K562 (cell line): Measurements from ENCODE around the gene TNKS2. TPM values are rescaled to one million over a fixed set of nuclear protein-coding genes. Genes with fewer than 3 reads are reported as not detected.
A peak's percentile ranks its signal among the peaks of the same experiment; 100 is the strongest.
"Not testable (repeated sequence)": the region's sequence is repeated elsewhere in the genome, so short reads cannot be mapped to it uniquely, and the experiment has no call there.

Experiments
- ATAC-seq: fragments of 200-7000 bp; cut with Tn5 transposase; 3 replicates; pipeline ENCODE4 v1.9.1; 2020; ENCODE audit warnings: moderate library complexity
- BruUV-seq: library from RNA; stranded (reverse); fragments of 400-500 nt; replicated peaks from 2 replicates; lab custom pipeline; 2021; lab: Mats Ljungman, UMichigan
- CTCF ChIA-PET: fragments of 300-600 bp; formaldehyde crosslinking; extraction: SDS; loops from one replicate; lab custom pipeline; 2021; ENCODE audit warnings: low intra/inter-chr PET ratio; lab: Yijun Ruan, JAX
- POLR2A ChIA-PET: fragments of 300-600, 350-650 bp; sonication (Branson Sonifier 250); formaldehyde crosslinking; extraction: SDS; loops from one replicate; lab custom pipeline; 2021; ENCODE audit warnings: antibody characterized with exemption, inconsistent platforms; lab: Yijun Ruan, JAX
- DNase-seq, 4 experiments: peaks; one replicate each; pipeline versions ENCODE4 v3.0.0 to v3.0.0-alpha.2; 2011 to 2018; ENCODE audit warnings: low spot score in 3 of 4, mixed read lengths in 3 of 4; ENCODE audit errors: extremely low read depth in 1 of 4
- FAIRE-seq: peaks from 2 replicates; lab custom pipeline; 2011; peaks lifted over from hg19 to GRCh38; lab: Jason Lieb, UNC
- H2AFZ ChIP-seq: 2 replicates; pipeline ENCODE4 v1.6.0; 2011; ENCODE audit warnings: low read depth, low read length, control low read depth, inconsistent platforms
- H3K27ac ChIP-seq: fragments of 200-600 bp; 3 replicates; pipeline ENCODE4 v1.8.0; 2011; ENCODE audit warnings: low read depth, mild to moderate bottlenecking, control low read depth, inconsistent platforms, low read length, moderate library complexity, mixed read lengths; ENCODE audit errors: extremely low read depth
- H3K27me3 ChIP-seq, 2 experiments: fragments of 300-600 bp in 1 of 2; 2 replicates in 1 of 2; 3 replicates in 1 of 2; pipeline versions ENCODE4 v1.6.0 to v1.8.0; 2011; ENCODE audit warnings: inconsistent platforms in 2 of 2, low read length in 2 of 2, mild to moderate bottlenecking in 1 of 2, mixed read lengths in 1 of 2, moderate library complexity in 1 of 2; ENCODE audit not compliant: control insufficient read depth in 2 of 2, insufficient read depth in 2 of 2
- H3K36me3 ChIP-seq: fragments of 300-600 bp; 3 replicates; pipeline ENCODE4 v1.8.0; 2011; ENCODE audit warnings: mild to moderate bottlenecking, low read length, inconsistent platforms; ENCODE audit not compliant: control insufficient read depth, insufficient read depth
- H3K4me1 ChIP-seq, 2 experiments: fragments of 200-600 bp in 1 of 2; replicated peaks in 1 of 2; 2 replicates in 1 of 2; 3 replicates in 1 of 2; pipeline versions ENCODE4 v1.5.1 to v1.8.0; 2011; ENCODE audit warnings: inconsistent platforms in 2 of 2, low read length in 2 of 2, mild to moderate bottlenecking in 1 of 2, mixed read lengths in 1 of 2, moderate library complexity in 1 of 2; ENCODE audit not compliant: control insufficient read depth in 2 of 2, insufficient read depth in 2 of 2
- H3K4me2 ChIP-seq: 2 replicates; pipeline ENCODE4 v1.6.1; 2011; ENCODE audit warnings: low read length, control low read depth, inconsistent platforms, mixed read lengths; ENCODE audit not compliant: insufficient read depth
- H3K4me3 ChIP-seq: fragments of 200-600 bp; sonication (generic), shearing (Covaris generic); 2 replicates; pipeline ENCODE4 v1.5.1; 2016; ENCODE audit warnings: control low read depth, inconsistent platforms
- H3K79me2 ChIP-seq: fragments of 200-600 bp; 3 replicates; pipeline ENCODE4 v1.8.0; 2011; ENCODE audit warnings: low read length, inconsistent platforms; ENCODE audit not compliant: control insufficient read depth, insufficient read depth
- H3K9ac ChIP-seq, 2 experiments: 2 replicates each; pipeline versions ENCODE4 v1.6.0 to v1.6.1; 2011; ENCODE audit warnings: low read depth in 2 of 2, low read length in 2 of 2, control low read depth in 1 of 2, inconsistent platforms in 1 of 2, mild to moderate bottlenecking in 1 of 2, mixed read lengths in 1 of 2; ENCODE audit not compliant: insufficient read depth in 1 of 2
- H3K9me1 ChIP-seq: one replicate; pipeline ENCODE4 v1.6.0; 2011; ENCODE audit warnings: inconsistent platforms, mild to moderate bottlenecking, low read length, moderate library complexity; ENCODE audit not compliant: control insufficient read depth, insufficient read depth
- H3K9me3 ChIP-seq: replicated peaks from 2 replicates; pipeline ENCODE4 v1.5.1; 2011; ENCODE audit warnings: low read depth, low read length, inconsistent platforms; ENCODE audit not compliant: control insufficient read depth, insufficient read depth
- H4K20me1 ChIP-seq: replicated peaks from 2 replicates; pipeline ENCODE4 v1.6.1; 2011; ENCODE audit warnings: low read length, inconsistent platforms, mixed read lengths; ENCODE audit not compliant: control insufficient read depth, insufficient read depth
- BRD9 ChIP-seq: fragments of 450-650 bp; IDR thresholded peaks from 2 replicates; pipeline ENCODE4 v1.6.1; 2018; ENCODE audit warnings: low read depth; ENCODE audit not compliant: partially characterized antibody
- CLOCK ChIP-seq: fragments of 250-450 bp; sonication (Bioruptor Pico); IDR thresholded peaks from 2 replicates; pipeline ENCODE4 v1.4.0; 2020; ENCODE audit warnings: mild to moderate bottlenecking, moderate library complexity, borderline replicate concordance
- KAT7 ChIP-seq: sonication (generic); formaldehyde crosslinking; IDR thresholded peaks from 2 replicates; pipeline ENCODE4 v1.8.0; 2022; ENCODE audit warnings: missing genetic modification reagents, mild to moderate bottlenecking, borderline replicate concordance
- L3MBTL2 ChIP-seq: fragments of 450-650 bp; IDR thresholded peaks from 2 replicates; pipeline ENCODE4 v1.6.1; 2016; ENCODE audit warnings: mild to moderate bottlenecking, moderate library complexity
- NR1H2 ChIP-seq: sonication (generic); formaldehyde crosslinking; IDR thresholded peaks from 2 replicates; pipeline ENCODE4 v1.4.0; 2020; ENCODE audit warnings: mild to moderate bottlenecking, missing genetic modification reagents
- ZNF354B ChIP-seq: fragments of 250-450 bp; sonication (Bioruptor Pico); IDR thresholded peaks from 2 replicates; pipeline ENCODE4 v1.4.0; 2020
- WGBS: fragments of 100-300 bp; shearing (Covaris generic); methylation state at CpG from one replicate; pipeline ENCODE4 v1.1.6; 2016; ENCODE audit warnings: low coverage, mixed read lengths; ENCODE audit not compliant: insufficient coverage; ENCODE audit errors: missing lambda C conversion rate; 5-methylcytosine and 5-hydroxymethylcytosine counted together
- in situ Hi-C: fragments of 300-500 bp; cut with MboI; formaldehyde crosslinking; loops from 4 replicates; pipeline ENCODE4 v1.15.0; 2018; ENCODE audit warnings: inconsistent platforms, mixed read lengths
- intact Hi-C: fragments of 100-400 bp; cut with micrococcal nuclease; formaldehyde crosslinking; loops from 2 replicates; pipeline ENCODE4 v1.14.2; 2022
- polyA plus RNA-seq, 8 experiments: library from polyadenylated mRNA; depleted of rRNA in 4 of 8; stranded (reverse) in 5 of 8; unstranded in 3 of 8; fragments of >200 nt; fragmentation: Nextera tagmentation in 2 of 8; fragmentation: Illumina TruSeq in 1 of 8; extraction: Ambion mirVana in 2 of 8; extraction: Trizol in 1 of 8; gene quantifications; 2 replicates each; pipeline versions ENCODE4 v1.2.1 to v1.2.3, GENCODE V29; 2011 to 2014; ENCODE audit warnings: inconsistent platforms in 1 of 8, missing spikeins in 1 of 8
- total RNA-seq, 7 experiments: library from RNA; depleted of rRNA in 6 of 7; stranded (reverse); fragments of >200 nt in 6 of 7; fragmentation: Illumina TruSeq in 2 of 7; extraction: Trizol in 2 of 7; gene quantifications; 2 replicates each; pipeline versions ENCODE4 v1.2.1 to v1.2.3, GENCODE V29; 2011 to 2021; ENCODE audit warnings: low replicate concordance in 1 of 7

Gene TNKS2
- total and polyA plus RNA-seq, 9 of the 15 experiments (the other 6 are each of a cell fraction or from before 2014, with no cell fraction given) = 3.5 to 19.8 (median 8.6) TPM

DNA sequence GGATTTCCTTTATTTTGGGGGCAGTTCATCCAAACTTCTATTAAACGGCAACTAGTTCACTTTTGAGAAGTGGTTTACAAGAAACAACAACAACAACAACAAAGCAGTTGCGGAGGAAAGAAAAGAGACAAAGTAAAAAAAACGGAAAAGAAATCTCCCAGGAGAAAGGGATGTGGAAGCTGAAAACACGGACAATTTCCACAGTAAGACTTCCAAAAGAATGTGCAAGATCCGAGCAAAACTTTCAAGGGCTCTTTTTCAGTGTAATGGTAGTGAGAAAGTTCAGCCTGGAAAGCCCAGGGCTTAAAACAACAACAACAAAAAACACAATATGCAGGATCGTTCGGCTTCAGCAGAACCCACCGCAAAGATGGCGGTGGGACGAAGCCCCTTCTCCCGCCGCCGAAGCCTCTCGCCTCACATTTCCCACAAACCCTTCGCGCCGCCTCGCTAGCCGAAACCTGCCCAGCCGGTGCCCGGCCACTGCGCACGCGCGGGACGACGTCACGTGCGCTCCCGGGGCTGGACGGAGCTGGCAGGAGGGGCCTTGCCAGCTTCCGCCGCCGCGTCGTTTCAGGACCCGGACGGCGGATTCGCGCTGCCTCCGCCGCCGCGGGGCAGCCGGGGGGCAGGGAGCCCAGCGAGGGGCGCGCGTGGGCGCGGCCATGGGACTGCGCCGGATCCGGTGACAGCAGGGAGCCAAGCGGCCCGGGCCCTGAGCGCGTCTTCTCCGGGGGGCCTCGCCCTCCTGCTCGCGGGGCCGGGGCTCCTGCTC is at the start of gene TNKS2 (continued):
- TF ChIP-seq CLOCK (CRISPR knock-in tag) (no peak), BRD9 (peak; percentile 24), NR1H2 (CRISPR knock-in tag) (0 out of 2 replicates have a peak, but pooled peaks have one; percentile 49), KAT7 (CRISPR knock-in tag) (no peak), ZNF354B (CRISPR knock-in tag) (no peak)

DNA sequence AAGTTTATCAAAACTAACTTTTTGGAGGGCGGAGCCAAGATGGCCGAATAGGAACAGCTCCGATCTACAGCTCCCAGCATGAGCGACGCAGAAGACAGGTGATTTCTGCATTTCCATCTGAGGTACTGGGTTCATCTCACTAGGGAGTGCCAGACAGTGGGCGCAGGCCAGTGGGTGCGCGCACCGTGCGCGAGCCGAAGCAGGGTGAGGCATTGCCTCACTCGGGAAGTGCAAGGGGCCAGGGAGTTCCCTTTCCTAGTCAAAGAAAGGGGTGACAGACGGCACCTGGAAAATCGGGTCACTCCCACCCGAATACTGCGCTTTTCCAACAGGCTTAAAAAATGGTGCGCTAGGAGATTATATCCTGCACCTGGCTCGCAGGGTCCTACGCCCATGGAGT is 48.6 kb upstream of the TNKS2 start:
- not testable (repeated sequence) for H4K20me1 ChIP-seq, DNase-seq, FAIRE-seq
- POLR2A ChIA-PET = interaction anchor here (0.7 kb wide), 1 partner anchor 410 kb away, joined by 3 read pairs; no protein-coding TSS in a partner anchor
- peak; percentile 26; the same call in 1 of the 2 replicates for TF ChIP-seq L3MBTL2
- TF ChIP-seq, all 486 proteins: peak for 1; not testable (repeated sequence) for 485
- H3K27ac ChIP-seq, CTCF ChIA-PET, BruUV-seq, H3K4me1 ChIP-seq, H3K9me1 ChIP-seq, ATAC-seq, H3K79me2 ChIP-seq, H3K4me3 ChIP-seq, H3K27me3 ChIP-seq, H3K4me2 ChIP-seq, H3K9ac ChIP-seq, H3K9me3 ChIP-seq, in situ Hi-C loops, H3K36me3 ChIP-seq: not testable (repeated sequence)
- 80% methylated on average over 2 of the region's 20 CpGs for WGBS
- H2AFZ ChIP-seq = peak overlapping the region; percentile 60
- intact Hi-C loops = loop anchor here (5.0 kb wide), 1 partner anchor 197 kb away; no protein-coding TSS in a partner anchor
